PC-3 (cell line): Measurements from ENCODE around the gene LAIR2. TPM values are rescaled to one million over a fixed set of nuclear protein-coding genes. Genes with fewer than 3 reads are reported as not detected.
A peak's percentile ranks its signal among the peaks of the same experiment; 100 is the strongest.

Experiments used
- ATAC-seq: fragments of 200-7000 bp; cut with Tn5 transposase; 2 replicates; pipeline ENCODE4 v1.9.1; 2020; ENCODE audit warnings: mild to moderate bottlenecking, moderate library complexity
- BruUV-seq: library from RNA; stranded (reverse); fragments of 400-500 nt; replicated peaks from 2 replicates; lab custom pipeline; 2021; lab: Mats Ljungman, UMichigan
- CTCF ChIA-PET: fragments of 300-600 bp; sonication (Branson Sonifier 250); formaldehyde crosslinking; loops from one replicate; lab custom pipeline; 2022; ENCODE audit warnings: antibody characterized with exemption; lab: Charles Lee
- POLR2A ChIA-PET: fragments of 300-600 bp; sonication (Branson Sonifier 250); formaldehyde crosslinking; loops from one replicate; lab custom pipeline; 2022; ENCODE audit warnings: antibody characterized with exemption; ENCODE audit not compliant: unreplicated experiment; lab: Charles Lee
- DNase-seq: peaks from one replicate; pipeline ENCODE4 v3.0.0-alpha.2; 2015
- H2AFZ ChIP-seq: fragments of 300-600 bp; sonication (generic); 2 replicates; pipeline ENCODE4 v1.6.0; 2016; ENCODE audit warnings: antibody characterized with exemption, low read length
- H3F3A ChIP-seq: fragments of 300-600 bp; sonication (generic); one replicate; pipeline ENCODE4 v1.6.0; 2017; ENCODE audit warnings: antibody characterized with exemption, low read length, control low read depth, mild to moderate bottlenecking; ENCODE audit not compliant: unreplicated experiment
- H3K27ac ChIP-seq: fragments of 300-600 bp; sonication (generic); 2 replicates; pipeline ENCODE4 v1.5.1; 2016; ENCODE audit warnings: mild to moderate bottlenecking, low read length
- H3K27me3 ChIP-seq: fragments of 300-600 bp; sonication (generic); 2 replicates; pipeline ENCODE4 v1.6.1; 2016; ENCODE audit warnings: low read length, mixed read lengths
- H3K36me3 ChIP-seq: fragments of 300-600 bp; sonication (generic); 2 replicates; pipeline ENCODE4 v1.6.1; 2016; ENCODE audit warnings: low read depth, mixed run types, low read length, mixed read lengths
- H3K4me1 ChIP-seq: fragments of 300-600 bp; sonication (generic); 2 replicates; pipeline ENCODE4 v1.5.1; 2016; ENCODE audit warnings: low read length; ENCODE audit not compliant: insufficient read depth
- H3K4me2 ChIP-seq: fragments of 300-600 bp; sonication (generic); 2 replicates; pipeline ENCODE4 v1.6.0; 2016; ENCODE audit warnings: low read length
- H3K4me3 ChIP-seq: fragments of 300-600 bp; sonication (generic); 2 replicates; pipeline ENCODE4 v1.5.1; 2016; ENCODE audit warnings: mild to moderate bottlenecking, low read length, mixed read lengths
- H3K79me2 ChIP-seq: fragments of 300-600 bp; sonication (generic); 2 replicates; pipeline ENCODE4 v1.6.1; 2017; ENCODE audit warnings: low read length, mixed read lengths
- H3K9ac ChIP-seq: fragments of 300-600 bp; sonication (generic); 2 replicates; pipeline ENCODE4 v1.6.0; 2016; ENCODE audit warnings: mild to moderate bottlenecking, low read length
- H3K9me2 ChIP-seq: fragments of 300-600 bp; sonication (generic); replicated peaks from 2 replicates; pipeline ENCODE4 v1.6.1; 2016; ENCODE audit warnings: mixed run types, low read length, mixed read lengths
- H3K9me3 ChIP-seq: fragments of 300-600 bp; sonication (generic); 2 replicates; pipeline ENCODE4 v1.6.1; 2016; ENCODE audit warnings: low read length, mixed read lengths
- H4K20me1 ChIP-seq: fragments of 300-600 bp; sonication (generic); 2 replicates; pipeline ENCODE4 v1.6.1; 2016; ENCODE audit warnings: low read length, mixed read lengths
- EZH2 ChIP-seq: fragments of 300-600 bp; sonication (generic); IDR thresholded peaks from one replicate; pipeline ENCODE4 v1.6.1; 2017; ENCODE audit warnings: antibody characterized with exemption, mild to moderate bottlenecking, low read length; ENCODE audit not compliant: unreplicated experiment
- EZH2phosphoT487 ChIP-seq: fragments of 300-600 bp; sonication (generic); IDR thresholded peaks from 2 replicates; pipeline ENCODE4 v1.6.1; 2018; ENCODE audit warnings: mild to moderate bottlenecking, antibody characterized with exemption, low read length, borderline replicate concordance
- intact Hi-C: fragments of 100-400 bp; cut with micrococcal nuclease; formaldehyde crosslinking; loops from 2 replicates; pipeline ENCODE4 v1.9.0; 2023
- total RNA-seq: library from RNA; depleted of rRNA; stranded (reverse); fragments of >200 nt; gene quantifications from 2 replicates; pipeline ENCODE4 v1.2.3, GENCODE V29; 2014
- TF ChIP-seq, protein P1 (sequence below): fragments of 300-600 bp; sonication (generic); conservative IDR thresholded peaks from 2 replicates; pipeline ENCODE4 v1.5.1; 2017; ENCODE audit warnings: antibody characterized with exemption, low read depth, mild to moderate bottlenecking, low read length

The LAIR2 gene
- total RNA-seq, 1 experiment from 2014 or later = not detected

DNA sequence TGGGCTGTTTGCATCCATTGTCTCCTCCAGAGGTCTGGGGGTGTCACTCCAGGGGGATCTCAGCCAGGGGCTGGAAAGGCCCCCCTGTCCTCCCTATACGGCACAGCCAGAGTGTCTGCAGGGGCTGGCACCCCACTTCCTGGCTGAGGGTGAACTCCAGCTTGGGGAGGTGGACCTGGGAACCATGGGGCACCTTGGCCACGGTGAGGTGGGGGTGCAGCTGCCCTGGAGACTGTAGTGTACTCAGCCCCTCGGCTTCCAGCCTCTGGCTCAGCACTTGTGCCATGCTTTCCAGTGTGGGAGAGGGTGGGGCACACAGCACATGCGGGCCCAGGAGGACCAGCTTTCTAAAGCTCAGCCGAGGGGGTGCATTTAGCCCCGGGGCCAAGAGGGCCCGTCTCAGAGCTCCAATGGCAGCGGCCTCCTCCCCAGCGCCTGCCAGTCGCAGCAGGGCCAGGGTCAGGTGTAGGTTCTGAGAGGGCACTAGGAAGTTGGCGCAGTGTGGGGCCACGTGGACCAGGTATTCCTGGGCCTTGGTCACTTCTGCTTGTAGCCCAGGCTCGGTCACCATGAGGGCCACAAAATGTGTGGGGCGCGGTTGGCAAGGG lies 40.5 kb upstream of the LAIR2 start:
- H3K36me3 ChIP-seq = peaks cover 38% of the 10 kb centered on the region
- H3K79me2 ChIP-seq = peaks cover 52% of the 10 kb centered on the region
- H3K27me3 ChIP-seq = no peaks in the 10 kb centered on the region
- peak overlapping the region; percentile 87 for H3K9ac ChIP-seq
- no peaks in the 10 kb centered on the region for H3F3A ChIP-seq
- ATAC-seq (no peak), DNase-seq (no peak)
- H3K9me3 ChIP-seq = no peaks in the 10 kb centered on the region
- H3K4me2 ChIP-seq = peak overlapping the region; percentile 91
- peaks cover 16% of the 10 kb centered on the region for H3K4me1 ChIP-seq
- H4K20me1 ChIP-seq = peaks cover 19% of the 10 kb centered on the region
- TSS peak; percentile 79 for BruUV-seq
- no peak for TF ChIP-seq EZH2
- TF ChIP-seq, protein P1, sequence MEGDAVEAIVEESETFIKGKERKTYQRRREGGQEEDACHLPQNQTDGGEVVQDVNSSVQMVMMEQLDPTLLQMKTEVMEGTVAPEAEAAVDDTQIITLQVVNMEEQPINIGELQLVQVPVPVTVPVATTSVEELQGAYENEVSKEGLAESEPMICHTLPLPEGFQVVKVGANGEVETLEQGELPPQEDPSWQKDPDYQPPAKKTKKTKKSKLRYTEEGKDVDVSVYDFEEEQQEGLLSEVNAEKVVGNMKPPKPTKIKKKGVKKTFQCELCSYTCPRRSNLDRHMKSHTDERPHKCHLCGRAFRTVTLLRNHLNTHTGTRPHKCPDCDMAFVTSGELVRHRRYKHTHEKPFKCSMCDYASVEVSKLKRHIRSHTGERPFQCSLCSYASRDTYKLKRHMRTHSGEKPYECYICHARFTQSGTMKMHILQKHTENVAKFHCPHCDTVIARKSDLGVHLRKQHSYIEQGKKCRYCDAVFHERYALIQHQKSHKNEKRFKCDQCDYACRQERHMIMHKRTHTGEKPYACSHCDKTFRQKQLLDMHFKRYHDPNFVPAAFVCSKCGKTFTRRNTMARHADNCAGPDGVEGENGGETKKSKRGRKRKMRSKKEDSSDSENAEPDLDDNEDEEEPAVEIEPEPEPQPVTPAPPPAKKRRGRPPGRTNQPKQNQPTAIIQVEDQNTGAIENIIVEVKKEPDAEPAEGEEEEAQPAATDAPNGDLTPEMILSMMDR = no peak
- TF ChIP-seq EZH2phosphoT487 = no peak
- H2AFZ ChIP-seq = no peak overlapping the region
- H3K4me3 ChIP-seq = peak overlapping the region; percentile 75
- CTCF ChIA-PET = interaction anchor here (0.6 to 1.0 kb wide), 3 partner anchors 13 to 31 kb away, joined by 3 to 9 read pairs (median 4); partner anchors contain the start of gene LENG8
- intact Hi-C loops = loop anchor here (2.0 kb wide), 2 partner anchors 13 to 31 kb away; partner anchors contain the start of gene LENG8
- H3K27ac ChIP-seq = peak overlapping the region; percentile 87
- POLR2A ChIA-PET = interaction anchor here (0.6 kb wide), 2 partner anchors 12 to 1761 kb away, joined by 4 to 9 read pairs; no protein-coding TSS in a partner anchor
- H3K9me2 ChIP-seq = no peaks in the 10 kb centered on the region

DNA sequence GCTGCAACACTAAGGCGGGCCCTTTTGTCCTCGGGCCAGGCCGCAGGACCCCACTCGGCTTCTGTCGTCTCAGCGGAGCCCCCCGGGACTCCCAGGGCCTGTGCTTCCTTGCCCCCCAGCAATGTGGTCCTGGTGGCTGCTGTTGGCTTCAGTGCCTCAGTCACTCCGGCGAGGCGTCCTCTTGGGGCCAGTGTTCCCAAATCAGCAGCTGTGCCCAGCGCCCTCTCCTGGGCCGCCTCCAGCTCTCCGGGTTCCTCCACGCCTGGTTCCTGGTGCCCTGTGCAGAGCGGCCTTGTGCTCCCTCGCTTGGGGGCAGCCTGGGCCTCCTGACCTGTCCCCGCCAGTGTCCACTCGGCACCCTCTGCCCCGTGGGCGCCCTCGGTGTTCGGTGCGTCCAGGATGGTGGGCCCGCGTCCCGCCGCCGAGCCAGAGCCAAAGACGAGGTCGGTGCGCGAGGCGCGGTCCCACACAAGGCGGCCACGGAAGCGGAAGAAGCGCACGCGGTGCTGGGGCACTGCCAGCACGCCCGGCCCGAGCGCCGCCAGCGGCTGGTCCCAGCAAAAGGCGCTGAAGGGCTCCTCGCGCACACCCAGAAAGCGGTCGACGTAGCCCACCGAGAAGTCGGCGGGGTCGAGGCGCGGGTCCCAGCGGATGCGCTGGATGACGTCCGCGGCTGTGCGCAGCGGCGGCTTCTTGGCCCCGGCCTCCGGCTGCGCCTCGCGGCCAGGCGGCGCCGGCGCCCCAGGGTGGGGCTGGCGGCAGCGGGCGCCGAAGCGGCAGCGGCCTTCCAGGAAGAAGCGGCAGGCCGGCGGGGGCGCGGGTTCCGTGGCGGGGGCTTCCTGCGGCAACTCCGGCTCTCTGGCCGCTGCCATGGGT lies 39.7 kb upstream of the LAIR2 start:
- Histone ChIP-seq H4K20me1 (peaks cover 19% of the 10 kb centered on the region), H3F3A (no peaks in the 10 kb centered on the region), H3K27me3 (no peaks in the 10 kb centered on the region), H3K36me3 (peaks cover 34% of the 10 kb centered on the region), H3K79me2 (peaks cover 44% of the 10 kb centered on the region), H3K27ac (peak overlapping the region; percentile 87), H3K4me1 (peaks cover 16% of the 10 kb centered on the region), H3K9me3 (no peaks in the 10 kb centered on the region), H3K4me3 (peak overlapping the region; percentile 75), H2AFZ (peak overlapping the region; percentile 70), H3K9ac (peak overlapping the region; percentile 87), H3K4me2 (peak overlapping the region; percentile 91), H3K9me2 (no peaks in the 10 kb centered on the region)
- TF ChIP-seq, protein P1 = peak; percentile 59
- no peak for TF ChIP-seq EZH2
- TF ChIP-seq EZH2phosphoT487 = no peak
- DNase-seq = peak; percentile 63
- intact Hi-C loops = loop anchor here (2.0 kb wide), 2 partner anchors 14 to 32 kb away; partner anchors contain the start of gene LENG8
- POLR2A ChIA-PET = interaction anchor here (0.6 to 1.2 kb wide), 4 partner anchors 14 to 1137 kb away, joined by 3 to 6 read pairs (median 4); partner anchors contain the start of genes LENG8 and ZNF524
- peak; percentile 38 for ATAC-seq
- no TSS peak for BruUV-seq
- CTCF ChIA-PET = interaction anchor here (0.6 to 1.0 kb wide), 4 partner anchors 14 to 33 kb away, joined by 3 to 9 read pairs (median 4); partner anchors contain the start of gene LENG8
